ENCODE results near the gene PROSER3.

GRCh38 chr19:35784503-35785338, 26.7 kb downstream of the PROSER3 start:
- TF ChIP-seq CTCF (IDR thresholded peaks at IDR 0.05; ENCODE audit: low read length) = no peak
- no peak for TF ChIP-seq EZH2 (IDR thresholded peaks at IDR 0.05; ENCODE audit: borderline replicate concordance, low read length)

Data from OCI-LY1 (cell line).